Natural killer cell (primary cell): Measurements from ENCODE around the gene ZNF813. TPM values are rescaled to one million over a fixed set of nuclear protein-coding genes. Genes with fewer than 3 reads are reported as not detected.

Experiments used
- ATAC-seq, 3 donors: fragments of 150-1000 bp in 2 of 3; fragments of 200-7000 bp in 1 of 3; cut with Tn5 transposase; 1 replicate in 1 of 3; 2 replicates in 2 of 3; pipeline ENCODE4 v1.10.0; 2021; ENCODE audit warnings: mild to moderate bottlenecking in 2 of 3, moderate library complexity in 2 of 3
- DNase-seq, 2 donors: peaks; one replicate each; pipeline versions ENCODE4 v3.0.0 to v3.0.0-alpha.2; 2013 to 2021; ENCODE audit warnings: mixed read lengths in 1 of 2
- H3K27ac ChIP-seq: one replicate; pipeline ENCODE4 v1.5.1; 2013; ENCODE audit warnings: mild to moderate bottlenecking, low read length
- H3K27me3 ChIP-seq: one replicate; pipeline ENCODE4 v1.6.1; 2013; ENCODE audit warnings: low read length; ENCODE audit not compliant: control insufficient read depth, insufficient read depth
- H3K36me3 ChIP-seq: one replicate; pipeline ENCODE4 v1.6.1; 2013; ENCODE audit warnings: low read length; ENCODE audit not compliant: control insufficient read depth, insufficient read depth
- H3K4me1 ChIP-seq: one replicate; pipeline ENCODE4 v1.6.1; 2013; ENCODE audit warnings: low read length; ENCODE audit not compliant: control insufficient read depth, insufficient read depth
- H3K4me3 ChIP-seq: one replicate; pipeline ENCODE4 v1.5.1; 2013; ENCODE audit warnings: low read length
- H3K9me3 ChIP-seq: one replicate; pipeline ENCODE4 v1.6.1; 2013; ENCODE audit warnings: low read length; ENCODE audit not compliant: control insufficient read depth, insufficient read depth
- H3K27ac Mint-ChIP-seq, 2 donors: one replicate each; pipeline ENCODE4 v1.8.0; 2022; ENCODE audit warnings: mild to moderate bottlenecking in 2 of 2, mixed read lengths in 2 of 2, moderate library complexity in 1 of 2
- H3K27me3 Mint-ChIP-seq, 2 donors: one replicate each; pipeline ENCODE4 v1.8.0; 2022; ENCODE audit warnings: low read depth in 2 of 2, mixed read lengths in 2 of 2
- H3K36me3 Mint-ChIP-seq: one replicate; pipeline ENCODE4 v1.8.0; 2022; ENCODE audit warnings: mixed read lengths
- H3K4me1 Mint-ChIP-seq, 2 donors: one replicate each; pipeline ENCODE4 v1.8.0; 2022; ENCODE audit warnings: mixed read lengths in 2 of 2
- H3K4me3 Mint-ChIP-seq: one replicate; pipeline ENCODE4 v1.8.0; 2022; ENCODE audit warnings: mild to moderate bottlenecking, moderate library complexity, mixed read lengths
- H3K9me3 Mint-ChIP-seq, 2 donors: one replicate each; pipeline ENCODE4 v1.8.0; 2022; ENCODE audit warnings: mixed read lengths in 2 of 2
- WGBS: methylation state at CpG from one replicate; pipeline ENCODE4 v1.1.7; 2013; ENCODE audit warnings: missing lambda C conversion rate; ENCODE audit not compliant: insufficient coverage; 5-methylcytosine and 5-hydroxymethylcytosine counted together
- intact Hi-C: fragments of 100-400 bp; cut with micrococcal nuclease; formaldehyde crosslinking; loops from one replicate; pipeline ENCODE4 v1.14.2; 2022
- total RNA-seq, 4 donors: library from RNA; stranded (reverse); fragments of 120-200 nt in 1 of 4; gene quantifications; one replicate each; pipeline versions ENCODE4 v1.2.3 to v1.2.4, GENCODE V29; 2013 to 2022
- TF ChIP-seq, protein P1 (sequence below): fragments of 200-600 bp; IDR thresholded peaks from one replicate; pipeline ENCODE4 v1.8.0; 2022; ENCODE audit warnings: antibody characterized with exemption

Gene ZNF813
- total RNA-seq, 3 donors from 2014 or later (not counting 1 experiment from before 2014, with no cell fraction given), result 2.5 to 5.0 (median 3.1) TPM

GRCh38 chr19:53507523-53508442 is 40.2 kb downstream of the ZNF813 start:
- H3K27ac ChIP-seq, result no peak overlapping the region
- 90% methylated on average over 17 of the region's 17 CpGs for WGBS
- H3K36me3 ChIP-seq, result no peaks in the 10 kb centered on the region
- H3K4me3 Mint-ChIP-seq, result no peak overlapping the region
- intact Hi-C loops, result no loop called here
- TF ChIP-seq, protein P1, sequence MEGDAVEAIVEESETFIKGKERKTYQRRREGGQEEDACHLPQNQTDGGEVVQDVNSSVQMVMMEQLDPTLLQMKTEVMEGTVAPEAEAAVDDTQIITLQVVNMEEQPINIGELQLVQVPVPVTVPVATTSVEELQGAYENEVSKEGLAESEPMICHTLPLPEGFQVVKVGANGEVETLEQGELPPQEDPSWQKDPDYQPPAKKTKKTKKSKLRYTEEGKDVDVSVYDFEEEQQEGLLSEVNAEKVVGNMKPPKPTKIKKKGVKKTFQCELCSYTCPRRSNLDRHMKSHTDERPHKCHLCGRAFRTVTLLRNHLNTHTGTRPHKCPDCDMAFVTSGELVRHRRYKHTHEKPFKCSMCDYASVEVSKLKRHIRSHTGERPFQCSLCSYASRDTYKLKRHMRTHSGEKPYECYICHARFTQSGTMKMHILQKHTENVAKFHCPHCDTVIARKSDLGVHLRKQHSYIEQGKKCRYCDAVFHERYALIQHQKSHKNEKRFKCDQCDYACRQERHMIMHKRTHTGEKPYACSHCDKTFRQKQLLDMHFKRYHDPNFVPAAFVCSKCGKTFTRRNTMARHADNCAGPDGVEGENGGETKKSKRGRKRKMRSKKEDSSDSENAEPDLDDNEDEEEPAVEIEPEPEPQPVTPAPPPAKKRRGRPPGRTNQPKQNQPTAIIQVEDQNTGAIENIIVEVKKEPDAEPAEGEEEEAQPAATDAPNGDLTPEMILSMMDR, result no peak
- peaks cover 11 to 17% of the 10 kb centered on the region in 2 donors for H3K27me3 Mint-ChIP-seq
- H3K27ac Mint-ChIP-seq, result no peak overlapping the region
- peaks cover 0 to 3% of the 10 kb centered on the region in 2 donors for H3K9me3 Mint-ChIP-seq
- no peaks in the 10 kb centered on the region for H3K27me3 ChIP-seq
- no peaks in the 10 kb centered on the region for H3K36me3 Mint-ChIP-seq
- H3K4me1 Mint-ChIP-seq, result no peaks in the 10 kb centered on the region
- no peaks in the 10 kb centered on the region for H3K4me1 ChIP-seq
- H3K4me3 ChIP-seq, result no peak overlapping the region
- no peak for DNase-seq
- H3K9me3 ChIP-seq, result no peaks in the 10 kb centered on the region
- no peak for ATAC-seq

DNA sequence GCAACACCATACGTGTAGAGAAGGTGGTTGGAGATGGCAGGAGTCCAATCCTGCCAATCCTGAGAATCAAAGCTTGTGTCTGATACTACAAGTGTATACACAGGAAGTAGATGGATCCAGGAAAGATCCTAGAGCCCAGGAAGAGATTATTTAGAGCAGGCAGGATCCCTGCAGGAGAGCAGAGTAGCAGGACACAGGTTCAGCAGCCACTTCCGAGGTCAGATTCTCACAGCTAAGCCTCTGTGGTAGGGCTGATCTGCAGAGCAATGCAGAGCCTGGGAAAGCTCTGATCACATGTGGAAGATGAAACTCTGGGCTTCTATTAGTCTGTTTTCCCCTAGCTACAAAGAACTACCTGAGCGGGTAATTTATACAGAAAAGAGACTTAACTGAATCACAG is 41.9 kb downstream of the ZNF813 start:
- WGBS, result 65% methylated on average over 2 of the region's 3 CpGs
- ATAC-seq (no peak), DNase-seq (no peak)
- Mint-ChIP-seq H3K27me3 (peaks cover 11 to 17% of the 10 kb centered on the region in 2 donors), H3K9me3 (peaks cover 0 to 3% of the 10 kb centered on the region in 2 donors), H3K4me1 (no peaks in the 10 kb centered on the region), H3K4me3 (no peak overlapping the region), H3K27ac (no peak overlapping the region), H3K36me3 (no peaks in the 10 kb centered on the region)
- no peaks in the 10 kb centered on the region for H3K9me3 ChIP-seq
- no peak overlapping the region for H3K4me3 ChIP-seq
- no peaks in the 10 kb centered on the region for H3K4me1 ChIP-seq
- H3K27me3 ChIP-seq, result no peaks in the 10 kb centered on the region
- intact Hi-C loops, result no loop called here
- no peak overlapping the region for H3K27ac ChIP-seq
- no peaks in the 10 kb centered on the region for H3K36me3 ChIP-seq
- TF ChIP-seq, protein P1, result no peak

GRCh38 chr19:53509845-53510244 is 42.3 kb downstream of the ZNF813 start:
- Histone ChIP-seq H3K27ac (no peak overlapping the region), H3K4me1 (no peaks in the 10 kb centered on the region), H3K9me3 (no peaks in the 10 kb centered on the region), H3K36me3 (no peaks in the 10 kb centered on the region), H3K4me3 (no peak overlapping the region), H3K27me3 (no peaks in the 10 kb centered on the region)
- DNase-seq (no peak), ATAC-seq (no peak)
- Mint-ChIP-seq H3K9me3 (peaks cover 0 to 3% of the 10 kb centered on the region in 2 donors), H3K4me1 (no peaks in the 10 kb centered on the region), H3K4me3 (no peak overlapping the region), H3K27me3 (peaks cover 11 to 17% of the 10 kb centered on the region in 2 donors), H3K27ac (no peak overlapping the region), H3K36me3 (no peaks in the 10 kb centered on the region)
- 84% methylated on average over 5 of the region's 5 CpGs for WGBS
- TF ChIP-seq, protein P1, result no peak
- intact Hi-C loops, result no loop called here
